K562 (cell line): ENCODE results near the gene LY6G6C. TPM values are rescaled to one million over a fixed set of nuclear protein-coding genes. Genes with fewer than 3 reads are reported as not detected.

ENCODE experiments used
- CREB1 ChIP-seq, 2 experiments: sonication (generic) in 1 of 2; formaldehyde crosslinking in 1 of 2; IDR thresholded peaks; 2 replicates each; pipeline versions ENCODE4 v1.6.1 to v1.8.0; 2012 to 2022; ENCODE audit warnings: inconsistent platforms in 1 of 2, mild to moderate bottlenecking in 1 of 2, missing genetic modification reagents in 1 of 2, moderate library complexity in 1 of 2
- DPF2 ChIP-seq: fragments of 450-650 bp; IDR thresholded peaks from 2 replicates; pipeline ENCODE4 v1.6.1; 2016
- ELF4 ChIP-seq: fragments of 450-650 bp; formaldehyde crosslinking; IDR thresholded peaks from 2 replicates; pipeline ENCODE4 v1.4.0; 2022; ENCODE audit warnings: missing genetic modification characterization
- GATA2 ChIP-seq: sonication (generic); formaldehyde crosslinking; IDR thresholded peaks from 2 replicates; pipeline ENCODE4 v1.4.0; 2020; ENCODE audit warnings: mild to moderate bottlenecking, missing genetic modification reagents
- GTF2F1 ChIP-seq: IDR thresholded peaks from 2 replicates; pipeline ENCODE4 v1.6.1; 2011; ENCODE audit warnings: low read depth, low read length, improper control_type of control experiment
- HNRNPUL1 ChIP-seq: fragments of 200-400 bp; formaldehyde crosslinking; IDR thresholded peaks from 2 replicates; pipeline ENCODE4 v1.6.1; 2017; ENCODE audit warnings: low read length
- JUN ChIP-seq, 2 experiments: sonication (generic) in 1 of 2; formaldehyde crosslinking in 1 of 2; IDR thresholded peaks; 2 replicates each; pipeline versions ENCODE4 v1.6.1 to v1.8.0; 2012 to 2022; ENCODE audit warnings: borderline replicate concordance in 2 of 2, mild to moderate bottlenecking in 2 of 2, improper control_type of control experiment in 1 of 2, low read depth in 1 of 2, low read length in 1 of 2, missing genetic modification reagents in 1 of 2
- KDM1A ChIP-seq, 2 experiments: fragments of 450-650 bp; IDR thresholded peaks; 2 replicates each; pipeline ENCODE4 v1.6.1; 2016; ENCODE audit warnings: mild to moderate bottlenecking in 2 of 2
- NFIC ChIP-seq: fragments of 450-650 bp; IDR thresholded peaks from 2 replicates; pipeline ENCODE4 v1.6.1; 2017; ENCODE audit warnings: mild to moderate bottlenecking, inconsistent platforms
- NR2F6 ChIP-seq: fragments of 450-650 bp; formaldehyde crosslinking; IDR thresholded peaks from 2 replicates; pipeline ENCODE4 v1.4.0; 2020; ENCODE audit warnings: mild to moderate bottlenecking
- RBM25 ChIP-seq: fragments of 200-400 bp; formaldehyde crosslinking; IDR thresholded peaks from 2 replicates; pipeline ENCODE4 v1.6.1; 2018; ENCODE audit warnings: low read length, low read depth, moderate library complexity; ENCODE audit not compliant: severe bottlenecking
- TBL1XR1 ChIP-seq, 2 experiments: IDR thresholded peaks; 2 replicates each; pipeline ENCODE4 v1.6.1; 2012; ENCODE audit warnings: improper control_type of control experiment in 2 of 2, low read length in 2 of 2, mild to moderate bottlenecking in 1 of 2
- TEAD1 ChIP-seq, 2 experiments: fragments of 450-650 bp in 1 of 2; sonication (generic) in 1 of 2; formaldehyde crosslinking; IDR thresholded peaks; 2 replicates each; pipeline versions ENCODE4 v1.4.0 to v1.8.0; 2020 to 2022; ENCODE audit warnings: mild to moderate bottlenecking in 2 of 2, missing genetic modification reagents in 1 of 2
- XRCC3 ChIP-seq: fragments of 450-650 bp; IDR thresholded peaks from 2 replicates; pipeline ENCODE4 v1.6.1; 2017; ENCODE audit warnings: mild to moderate bottlenecking, moderate library complexity
- ZNF184 ChIP-seq: sonication (generic); formaldehyde crosslinking; IDR thresholded peaks from 2 replicates; pipeline ENCODE4 v1.5.0; 2020; ENCODE audit warnings: missing genetic modification reagents
- ZNF583 ChIP-seq: fragments of 250-450 bp; sonication (Bioruptor Pico); IDR thresholded peaks from 2 replicates; pipeline ENCODE4 v1.4.0; 2020
- polyA plus RNA-seq, 8 experiments: library from polyadenylated mRNA; depleted of rRNA in 4 of 8; stranded (reverse) in 5 of 8; unstranded in 3 of 8; fragments of >200 nt; fragmentation: Nextera tagmentation in 2 of 8; fragmentation: Illumina TruSeq in 1 of 8; extraction: Ambion mirVana in 2 of 8; extraction: Trizol in 1 of 8; gene quantifications; 2 replicates each; pipeline versions ENCODE4 v1.2.1 to v1.2.3, GENCODE V29; 2011 to 2014; ENCODE audit warnings: inconsistent platforms in 1 of 8, missing spikeins in 1 of 8
- total RNA-seq, 7 experiments: library from RNA; depleted of rRNA in 6 of 7; stranded (reverse); fragments of >200 nt in 6 of 7; fragmentation: Illumina TruSeq in 2 of 7; extraction: Trizol in 2 of 7; gene quantifications; 2 replicates each; pipeline versions ENCODE4 v1.2.1 to v1.2.3, GENCODE V29; 2011 to 2021; ENCODE audit warnings: low replicate concordance in 1 of 7
- TF ChIP-seq, protein P1 (sequence below): sonication (generic); formaldehyde crosslinking; IDR thresholded peaks from 2 replicates; pipeline ENCODE4 v1.8.1; 2022; ENCODE audit warnings: missing genetic modification reagents
- TF ChIP-seq, protein P2 (sequence below): fragments of 450-650 bp; conservative IDR thresholded peaks from 2 replicates; pipeline ENCODE4 v1.6.1; 2016; ENCODE audit warnings: missing genetic modification characterization, low read depth, mild to moderate bottlenecking, control low read depth, missing compliant biosample characterization
- TF ChIP-seq, protein P3 (sequence below): fragments of 450-650 bp; formaldehyde crosslinking; IDR thresholded peaks from 2 replicates; pipeline ENCODE4 v1.4.0; 2022; ENCODE audit warnings: missing genetic modification characterization
- TF ChIP-seq, protein P4 (sequence below): fragments of 250-450 bp; sonication (Bioruptor Pico); IDR thresholded peaks from 2 replicates; pipeline ENCODE4 v1.5.0; 2021
- TF ChIP-seq, protein P5 (sequence below): sonication (generic); formaldehyde crosslinking; IDR thresholded peaks from 2 replicates; pipeline ENCODE4 v1.5.0; 2020; ENCODE audit warnings: missing genetic modification reagents
- TF ChIP-seq, protein P6 (sequence below): fragments of 450-650 bp; formaldehyde crosslinking; IDR thresholded peaks from 2 replicates; pipeline ENCODE4 v1.4.0; 2020; ENCODE audit warnings: mild to moderate bottlenecking, moderate library complexity

Gene LY6G6C
- total and polyA plus RNA-seq, 9 of the 15 experiments (the other 6 are each of a cell fraction or from before 2014, with no cell fraction given) = 0.06 to 0.20 TPM; not detected in 7

DNA sequence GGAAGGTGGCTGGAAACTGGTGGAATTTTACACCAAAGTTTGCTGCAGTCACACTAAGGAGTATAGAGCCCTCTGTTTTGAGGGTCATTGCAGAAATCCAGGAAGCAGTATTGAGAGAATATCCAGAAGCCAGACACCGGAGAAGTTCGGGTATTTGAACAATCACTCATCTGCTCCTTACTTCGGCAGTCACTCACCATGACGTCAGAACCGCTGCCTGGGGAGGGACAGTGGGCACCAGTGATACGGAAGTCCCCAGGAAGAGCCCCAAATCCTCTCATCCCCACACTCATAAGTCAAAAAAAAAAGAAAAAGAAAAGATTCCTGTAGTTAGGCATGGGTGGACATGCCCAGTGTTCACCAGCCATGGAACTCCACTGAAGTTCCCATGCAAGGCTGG is 44.6 kb downstream of the LY6G6C start (continued):
- TF ChIP-seq RBM25 (no peak), GTF2F1 (no peak), XRCC3 (no peak), KDM1A (IDR thresholded peaks at IDR 0.05) (no peak), DPF2 (peak; percentile 81), TBL1XR1 (IDR thresholded peaks at IDR 0.05; ENCODE audit: low read length in 2 of 2) (no peak; a peak in 1 of 4 replicates), GATA2 (CRISPR knock-in tag) (no peak), NR2F6 (CRISPR knock-in tag) (no peak), ZNF184 (CRISPR knock-in tag) (no peak), TEAD1 (CRISPR knock-in tag; IDR thresholded peaks at IDR 0.05) (peak in 1 of 2 experiments; percentile 52; a peak in 1 of 4 replicates), CREB1 (IDR thresholded peaks at IDR 0.05) (peak; percentile 62), CREB1 (CRISPR knock-in tag; IDR thresholded peaks at IDR 0.05) (peak; percentile 56), NFIC (no peak), HNRNPUL1 (no peak), JUN (IDR thresholded peaks at IDR 0.05; ENCODE audit: borderline replicate concordance, low read depth, low read length) (no peak; the same call in 1 of the 2 replicates), JUN (CRISPR knock-in tag; IDR thresholded peaks at IDR 0.05; ENCODE audit: borderline replicate concordance) (no peak), ELF4 (0 out of 2 replicates have a peak, but pooled peaks have one; percentile 37), ZNF583 (no peak)
- TF ChIP-seq, protein P1, sequence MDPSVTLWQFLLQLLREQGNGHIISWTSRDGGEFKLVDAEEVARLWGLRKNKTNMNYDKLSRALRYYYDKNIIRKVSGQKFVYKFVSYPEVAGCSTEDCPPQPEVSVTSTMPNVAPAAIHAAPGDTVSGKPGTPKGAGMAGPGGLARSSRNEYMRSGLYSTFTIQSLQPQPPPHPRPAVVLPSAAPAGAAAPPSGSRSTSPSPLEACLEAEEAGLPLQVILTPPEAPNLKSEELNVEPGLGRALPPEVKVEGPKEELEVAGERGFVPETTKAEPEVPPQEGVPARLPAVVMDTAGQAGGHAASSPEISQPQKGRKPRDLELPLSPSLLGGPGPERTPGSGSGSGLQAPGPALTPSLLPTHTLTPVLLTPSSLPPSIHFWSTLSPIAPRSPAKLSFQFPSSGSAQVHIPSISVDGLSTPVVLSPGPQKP (CRISPR knock-in tag) = no peak
- TF ChIP-seq, protein P2, sequence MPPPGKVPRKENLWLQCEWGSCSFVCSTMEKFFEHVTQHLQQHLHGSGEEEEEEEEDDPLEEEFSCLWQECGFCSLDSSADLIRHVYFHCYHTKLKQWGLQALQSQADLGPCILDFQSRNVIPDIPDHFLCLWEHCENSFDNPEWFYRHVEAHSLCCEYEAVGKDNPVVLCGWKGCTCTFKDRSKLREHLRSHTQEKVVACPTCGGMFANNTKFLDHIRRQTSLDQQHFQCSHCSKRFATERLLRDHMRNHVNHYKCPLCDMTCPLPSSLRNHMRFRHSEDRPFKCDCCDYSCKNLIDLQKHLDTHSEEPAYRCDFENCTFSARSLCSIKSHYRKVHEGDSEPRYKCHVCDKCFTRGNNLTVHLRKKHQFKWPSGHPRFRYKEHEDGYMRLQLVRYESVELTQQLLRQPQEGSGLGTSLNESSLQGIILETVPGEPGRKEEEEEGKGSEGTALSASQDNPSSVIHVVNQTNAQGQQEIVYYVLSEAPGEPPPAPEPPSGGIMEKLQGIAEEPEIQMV (tag) = no peak
- TF ChIP-seq, protein P3, sequence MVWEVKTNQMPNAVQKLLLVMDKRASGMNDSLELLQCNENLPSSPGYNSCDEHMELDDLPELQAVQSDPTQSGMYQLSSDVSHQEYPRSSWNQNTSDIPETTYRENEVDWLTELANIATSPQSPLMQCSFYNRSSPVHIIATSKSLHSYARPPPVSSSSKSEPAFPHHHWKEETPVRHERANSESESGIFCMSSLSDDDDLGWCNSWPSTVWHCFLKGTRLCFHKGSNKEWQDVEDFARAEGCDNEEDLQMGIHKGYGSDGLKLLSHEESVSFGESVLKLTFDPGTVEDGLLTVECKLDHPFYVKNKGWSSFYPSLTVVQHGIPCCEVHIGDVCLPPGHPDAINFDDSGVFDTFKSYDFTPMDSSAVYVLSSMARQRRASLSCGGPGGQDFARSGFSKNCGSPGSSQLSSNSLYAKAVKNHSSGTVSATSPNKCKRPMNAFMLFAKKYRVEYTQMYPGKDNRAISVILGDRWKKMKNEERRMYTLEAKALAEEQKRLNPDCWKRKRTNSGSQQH (CRISPR knock-in tag) = no peak; the same call in 1 of the 2 replicates
- TF ChIP-seq, protein P4, sequence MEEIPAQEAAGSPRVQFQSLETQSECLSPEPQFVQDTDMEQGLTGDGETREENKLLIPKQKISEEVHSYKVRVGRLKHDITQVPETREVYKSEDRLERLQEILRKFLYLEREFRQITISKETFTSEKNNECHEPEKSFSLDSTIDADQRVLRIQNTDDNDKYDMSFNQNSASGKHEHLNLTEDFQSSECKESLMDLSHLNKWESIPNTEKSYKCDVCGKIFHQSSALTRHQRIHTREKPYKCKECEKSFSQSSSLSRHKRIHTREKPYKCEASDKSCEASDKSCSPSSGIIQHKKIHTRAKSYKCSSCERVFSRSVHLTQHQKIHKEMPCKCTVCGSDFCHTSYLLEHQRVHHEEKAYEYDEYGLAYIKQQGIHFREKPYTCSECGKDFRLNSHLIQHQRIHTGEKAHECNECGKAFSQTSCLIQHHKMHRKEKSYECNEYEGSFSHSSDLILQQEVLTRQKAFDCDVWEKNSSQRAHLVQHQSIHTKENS (CRISPR knock-in tag) = no peak
- TF ChIP-seq, protein P5, sequence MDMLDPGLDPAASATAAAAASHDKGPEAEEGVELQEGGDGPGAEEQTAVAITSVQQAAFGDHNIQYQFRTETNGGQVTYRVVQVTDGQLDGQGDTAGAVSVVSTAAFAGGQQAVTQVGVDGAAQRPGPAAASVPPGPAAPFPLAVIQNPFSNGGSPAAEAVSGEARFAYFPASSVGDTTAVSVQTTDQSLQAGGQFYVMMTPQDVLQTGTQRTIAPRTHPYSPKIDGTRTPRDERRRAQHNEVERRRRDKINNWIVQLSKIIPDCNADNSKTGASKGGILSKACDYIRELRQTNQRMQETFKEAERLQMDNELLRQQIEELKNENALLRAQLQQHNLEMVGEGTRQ (CRISPR knock-in tag) = no peak
- TF ChIP-seq, protein P6, sequence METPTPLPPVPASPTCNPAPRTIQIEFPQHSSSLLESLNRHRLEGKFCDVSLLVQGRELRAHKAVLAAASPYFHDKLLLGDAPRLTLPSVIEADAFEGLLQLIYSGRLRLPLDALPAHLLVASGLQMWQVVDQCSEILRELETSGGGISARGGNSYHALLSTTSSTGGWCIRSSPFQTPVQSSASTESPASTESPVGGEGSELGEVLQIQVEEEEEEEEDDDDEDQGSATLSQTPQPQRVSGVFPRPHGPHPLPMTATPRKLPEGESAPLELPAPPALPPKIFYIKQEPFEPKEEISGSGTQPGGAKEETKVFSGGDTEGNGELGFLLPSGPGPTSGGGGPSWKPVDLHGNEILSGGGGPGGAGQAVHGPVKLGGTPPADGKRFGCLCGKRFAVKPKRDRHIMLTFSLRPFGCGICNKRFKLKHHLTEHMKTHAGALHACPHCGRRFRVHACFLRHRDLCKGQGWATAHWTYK = no peak; the same call in 1 of the 2 replicates
